Liver (tissue), 9 donors: ENCODE data around the gene ADSS2. TPM values are rescaled to one million over a fixed set of nuclear protein-coding genes. Genes with fewer than 3 reads are reported as not detected.

Source experiments
- DNase-seq: peaks from one replicate; pipeline ENCODE4 v3.0.0-alpha.2; 2017; ENCODE audit warnings: low spot score
- H3K27ac ChIP-seq, 2 donors: one replicate each; pipeline ENCODE4 v1.7.0; 2013; ENCODE audit warnings: inconsistent platforms in 2 of 2, low read length in 2 of 2, control low read depth in 1 of 2, low read depth in 1 of 2, mild to moderate bottlenecking in 1 of 2
- H3K27me3 ChIP-seq, 4 donors: one replicate each; pipeline versions ENCODE4 v1.6.1 to v1.7.0; 2013; ENCODE audit warnings: low read length in 3 of 4, inconsistent platforms in 1 of 4, mild to moderate bottlenecking in 1 of 4, moderate library complexity in 1 of 4; ENCODE audit not compliant: control insufficient read depth in 4 of 4, insufficient read depth in 4 of 4
- H3K36me3 ChIP-seq, 4 donors: one replicate each; pipeline versions ENCODE4 v1.6.1 to v1.7.0; 2013; ENCODE audit warnings: low read length in 3 of 4, mild to moderate bottlenecking in 3 of 4, low read depth in 1 of 4, moderate library complexity in 1 of 4; ENCODE audit not compliant: control insufficient read depth in 4 of 4, insufficient read depth in 3 of 4
- H3K4me1 ChIP-seq, 4 donors: one replicate each; pipeline versions ENCODE4 v1.6.1 to v1.7.0; 2013; ENCODE audit warnings: low read length in 3 of 4, mild to moderate bottlenecking in 3 of 4, moderate library complexity in 1 of 4; ENCODE audit not compliant: control insufficient read depth in 4 of 4, insufficient read depth in 4 of 4
- H3K4me3 ChIP-seq, 3 donors: one replicate each; pipeline versions ENCODE4 v1.6.1 to v1.7.0; 2013; ENCODE audit warnings: low read length in 3 of 3, control low read depth in 1 of 3, low read depth in 1 of 3, mild to moderate bottlenecking in 1 of 3
- H3K9ac ChIP-seq, 2 donors: one replicate each; pipeline ENCODE4 v1.7.0; 2013; ENCODE audit warnings: low read length in 2 of 2, mild to moderate bottlenecking in 2 of 2, moderate library complexity in 2 of 2, control low read depth in 1 of 2, low read depth in 1 of 2
- H3K9me3 ChIP-seq, 4 donors: one replicate each; pipeline versions ENCODE4 v1.6.1 to v1.7.0; 2013; ENCODE audit warnings: low read length in 3 of 4; ENCODE audit not compliant: control insufficient read depth in 4 of 4
- ATF3 ChIP-seq: IDR thresholded peaks from 2 replicates; pipeline ENCODE4 v1.6.1; 2016; ENCODE audit warnings: antibody characterized with exemption
- CTCF ChIP-seq: fragments of 150-350 bp; IDR thresholded peaks from 2 replicates; pipeline ENCODE4 v1.5.1; 2017; ENCODE audit warnings: improper control_type of control experiment, low read depth, low read length; ENCODE audit not compliant: missing input control
- EGR1 ChIP-seq, 2 donors: IDR thresholded peaks; 2 replicates each; pipeline ENCODE4 v1.6.1; 2016 to 2018; ENCODE audit warnings: antibody characterized with exemption in 2 of 2, low read depth in 2 of 2
- MAX ChIP-seq: IDR thresholded peaks from 2 replicates; pipeline ENCODE4 v1.6.1; 2016; ENCODE audit warnings: antibody characterized with exemption
- NR2F2 ChIP-seq: IDR thresholded peaks from 2 replicates; pipeline ENCODE4 v1.6.1; 2016; ENCODE audit warnings: antibody characterized with exemption
- REST ChIP-seq: IDR thresholded peaks from 2 replicates; pipeline ENCODE4 v1.6.1; 2016; ENCODE audit warnings: antibody characterized with exemption, mild to moderate bottlenecking
- SP1 ChIP-seq: IDR thresholded peaks from 2 replicates; pipeline ENCODE4 v1.6.1; 2018; ENCODE audit warnings: antibody characterized with exemption, mild to moderate bottlenecking
- TAF1 ChIP-seq: conservative IDR thresholded peaks from 2 replicates; pipeline ENCODE4 v1.6.1; 2016; ENCODE audit warnings: antibody characterized with exemption, mild to moderate bottlenecking
- WGBS: extraction: QIAGEN DNeasy Blood & Tissue Kit; methylation state at CpG from one replicate; pipeline ENCODE4 v1.1.7; 2013; 5-methylcytosine and 5-hydroxymethylcytosine counted together
- polyA plus RNA-seq, 2 donors: library from polyadenylated mRNA; stranded (reverse) in 1 of 2; unstranded in 1 of 2; fragments of 200-250 nt in 1 of 2; fragments of >200 nt in 1 of 2; fragmentation: Nextera tagmentation in 1 of 2; extraction: Ambion mirVana in 1 of 2; gene quantifications; one replicate each; pipeline versions ENCODE4 v1.2.1 to v1.2.3, GENCODE V29; 2013 to 2015
- total RNA-seq, 2 donors: library from RNA; depleted of rRNA; stranded (reverse); fragments of >200 nt; gene quantifications; one replicate each; pipeline ENCODE4 v1.2.3, GENCODE V29; 2014
- donor health status: healthy.
- donor health status: healthy.
- donor health status: healthy.
- donor health status: healthy.
- donor health status: healthy.

The ADSS2 gene
- total and polyA plus RNA-seq, 4 donors, result 7.3 to 17.3 (median 12.6) TPM

- Histone ChIP-seq H3K4me1 (no peaks in the 10 kb centered on the region), H3K27ac (no peak overlapping the region), H3K27me3 (no peaks in the 10 kb centered on the region), H3K9ac (no peak overlapping the region), H3K36me3 (peaks cover 13 to 66% (median 51%) of the 10 kb centered on the region in 4 donors), H3K4me3 (no peak overlapping the region), H3K9me3 (no peaks in the 10 kb centered on the region)
- no peak for DNase-seq
- TF ChIP-seq TAF1 (no peak), CTCF (no peak), EGR1 (IDR thresholded peaks at IDR 0.05; ENCODE audit: low read depth in 2 of 2) (no peak), MAX (no peak), REST (no peak), NR2F2 (no peak), ATF3 (no peak)
- 96% methylated on average over 3 of the region's 3 CpGs for WGBS
Observed at GRCh38 chr1:244413736-244414135, 38.0 kb downstream of the ADSS2 start.

GRCh38 chr1:244412176-244412575 lies 39.5 kb downstream of the ADSS2 start:
- Histone ChIP-seq H3K4me1 (no peaks in the 10 kb centered on the region), H3K4me3 (no peak overlapping the region), H3K36me3 (peaks cover 13 to 54% (median 41%) of the 10 kb centered on the region in 4 donors), H3K27me3 (no peaks in the 10 kb centered on the region), H3K27ac (no peak overlapping the region), H3K9ac (no peak overlapping the region), H3K9me3 (no peaks in the 10 kb centered on the region)
- TF ChIP-seq NR2F2 (no peak), CTCF (no peak), SP1 (no peak), ATF3 (no peak)
- no peak for DNase-seq
- 97% methylated on average over 5 of the region's 5 CpGs for WGBS
